NCI-H748 treated with DMSO at 0.1 percent for 48 hours (cell line): ENCODE measurements around the gene SMIM13.

Experiments
- DNase-seq: peaks from one replicate; lab custom pipeline; 2025; lab: John Stamatoyannopoulos, UW

SMIM13 gene

GRCh38 chr6:11121851-11122250 lies 28.2 kb downstream of the SMIM13 start:
- no peak for DNase-seq

- DNase-seq, result no peak
These were observed 28.7 kb downstream of the SMIM13 start for GRCh38 chr6:11122380-11122779.

- no peak for DNase-seq
These were observed 30.3 kb downstream of the SMIM13 start for GRCh38 chr6:11123978-11124377.

DNA sequence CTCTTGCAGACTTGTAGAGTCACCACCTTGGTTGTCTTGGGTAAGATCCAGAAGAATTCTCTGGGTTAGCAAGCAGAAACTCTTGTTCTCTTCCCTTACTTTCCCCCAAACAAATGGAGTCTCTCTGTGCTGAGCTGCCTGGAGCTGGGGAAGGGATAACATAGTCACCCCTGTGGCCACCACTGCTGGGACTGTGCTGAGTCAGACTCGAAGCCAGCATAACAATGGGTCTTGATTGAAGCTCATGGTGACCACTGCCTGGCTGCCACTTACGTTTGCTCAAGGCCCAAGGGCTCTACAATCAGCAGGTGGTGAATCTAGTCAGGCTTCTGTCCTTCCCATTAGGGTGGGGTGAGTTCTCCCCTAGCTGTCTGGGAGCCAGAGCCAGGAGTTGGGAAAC lies 33.2 kb downstream of the SMIM13 start:
- no peak for DNase-seq

DNA sequence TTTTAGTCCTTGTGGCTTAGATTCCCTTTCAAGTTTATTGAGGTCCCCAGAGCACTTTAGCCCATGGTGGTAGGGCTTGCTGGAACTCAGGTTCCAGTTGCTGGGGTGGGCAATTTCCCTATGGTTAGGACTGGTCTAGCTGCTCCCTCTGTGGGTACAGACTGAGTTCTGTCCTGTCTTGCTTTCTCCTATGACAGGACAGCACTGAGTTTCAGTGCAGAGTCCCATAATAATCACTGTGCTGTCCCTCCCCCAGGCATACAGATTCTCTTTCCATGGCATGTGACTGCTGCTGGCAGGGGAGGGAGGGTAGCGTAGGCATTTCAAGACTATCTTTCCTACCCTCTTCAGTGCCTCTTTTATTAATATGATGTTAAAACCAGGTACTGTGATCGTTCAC lies 35.0 kb downstream of the SMIM13 start:
- no peak for DNase-seq

- DNase-seq, result no peak
These were observed 36.4 kb downstream of the SMIM13 start for GRCh38 chr6:11129908-11130565.

DNA sequence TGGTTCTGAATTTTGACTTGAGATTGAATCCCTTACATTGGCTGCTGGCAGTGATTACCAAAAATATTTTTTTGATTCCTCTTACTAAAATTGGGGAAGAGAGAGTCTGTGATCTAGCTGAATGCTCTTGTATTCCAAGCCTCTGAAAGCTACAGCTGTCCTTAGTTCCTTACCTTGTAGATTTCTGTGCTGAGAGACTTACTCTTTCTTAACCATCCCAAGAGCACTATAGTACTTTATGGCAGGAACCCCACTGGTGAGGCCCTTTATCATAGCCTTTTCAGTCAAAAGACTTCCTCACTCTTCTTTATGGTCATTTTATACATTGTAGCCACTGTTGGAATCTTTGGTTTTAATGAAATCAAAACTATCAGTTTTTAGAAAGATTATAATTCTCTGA lies 37.0 kb downstream of the SMIM13 start:
- DNase-seq, result no peak

- DNase-seq, result no peak
These were observed 38.7 kb downstream of the SMIM13 start for GRCh38 chr6:11132194-11132888.

DNA sequence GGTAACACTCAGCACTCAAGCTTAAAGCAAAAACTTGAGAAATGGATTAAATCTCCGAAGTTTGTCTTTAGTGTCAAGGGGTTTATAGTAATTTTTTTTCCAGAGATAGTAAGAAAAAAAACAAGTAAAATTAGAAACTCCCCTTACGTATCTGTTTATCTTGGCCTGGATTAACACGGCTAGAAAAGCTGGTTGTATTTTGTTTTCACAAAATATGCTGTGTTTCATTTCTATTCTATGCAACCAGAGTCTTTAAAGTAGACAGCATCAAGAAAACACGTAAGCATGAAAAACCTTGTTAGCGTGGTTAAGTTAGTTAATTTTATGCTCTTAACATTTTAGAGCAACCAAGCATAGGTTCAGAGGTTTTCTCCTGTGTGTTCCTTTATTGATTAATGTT lies 39.6 kb downstream of the SMIM13 start:
- no peak for DNase-seq

GRCh38 chr6:11136809-11137208 lies 43.2 kb downstream of the SMIM13 start:
- DNase-seq, result no peak

- no peak for DNase-seq
These were observed 45.7 kb downstream of the SMIM13 start for GRCh38 chr6:11139051-11139960.

- no peak for DNase-seq
These were observed 46.4 kb downstream of the SMIM13 start for GRCh38 chr6:11140056-11140455.

DNA sequence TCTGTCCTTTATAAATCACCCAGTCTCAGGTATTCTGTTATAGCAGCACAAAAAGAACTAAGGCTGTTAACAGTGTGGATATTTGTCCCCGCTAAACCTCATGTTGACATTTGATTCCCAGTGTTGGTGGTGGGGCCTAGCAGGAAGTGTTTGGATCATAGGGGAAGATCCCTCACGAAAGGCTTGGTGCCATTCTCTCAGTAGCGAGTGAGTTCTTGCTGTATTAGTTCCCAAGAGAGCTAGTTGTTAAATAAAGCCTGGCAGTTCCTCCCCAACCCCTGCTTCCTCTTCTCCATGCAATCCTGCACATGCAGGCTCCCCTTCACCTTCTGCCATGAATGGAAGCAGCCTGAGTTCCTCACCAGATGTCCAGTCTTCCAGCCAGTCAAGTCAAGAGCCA lies 47.7 kb downstream of the SMIM13 start:
- DNase-seq, result no peak

DNA sequence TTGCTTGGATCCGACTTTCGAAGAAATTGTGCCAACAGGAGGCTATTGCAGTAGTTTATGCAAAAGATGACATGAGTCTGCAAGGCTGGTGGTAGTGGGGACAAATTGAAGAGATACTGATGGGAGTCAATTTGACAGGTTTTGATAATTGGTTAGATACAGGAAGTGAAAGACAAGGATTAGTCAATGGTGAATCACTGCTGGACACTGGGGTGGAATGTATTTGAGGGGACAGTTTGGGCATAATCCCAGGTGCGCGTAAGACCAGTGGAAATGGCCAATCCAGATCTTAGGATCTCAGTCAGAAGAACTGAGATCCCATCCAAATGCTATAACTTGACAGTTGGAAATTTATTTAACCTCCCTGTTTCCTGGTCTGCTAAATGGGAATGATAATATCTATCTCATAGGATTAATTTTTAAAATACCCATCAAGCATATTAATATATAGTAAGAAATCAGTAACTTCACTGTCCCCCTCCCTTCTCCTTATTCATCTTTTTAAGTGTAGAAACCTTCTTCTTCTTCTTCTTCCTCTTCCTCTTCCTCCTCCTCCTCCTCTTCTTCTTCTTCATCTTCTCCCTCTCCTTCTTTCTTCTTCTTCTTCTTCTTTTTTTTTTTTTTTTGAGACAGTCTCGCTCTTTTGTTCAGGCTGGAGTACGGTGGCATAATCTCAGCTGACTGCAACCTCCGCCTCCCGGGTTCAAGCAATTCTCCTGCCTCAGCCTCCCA lies 48.8 kb downstream of the SMIM13 start:
- DNase-seq, result no peak

GRCh38 chr6:11143394-11144371 lies 50.0 kb downstream of the SMIM13 start:
- DNase-seq, result no peak

DNA sequence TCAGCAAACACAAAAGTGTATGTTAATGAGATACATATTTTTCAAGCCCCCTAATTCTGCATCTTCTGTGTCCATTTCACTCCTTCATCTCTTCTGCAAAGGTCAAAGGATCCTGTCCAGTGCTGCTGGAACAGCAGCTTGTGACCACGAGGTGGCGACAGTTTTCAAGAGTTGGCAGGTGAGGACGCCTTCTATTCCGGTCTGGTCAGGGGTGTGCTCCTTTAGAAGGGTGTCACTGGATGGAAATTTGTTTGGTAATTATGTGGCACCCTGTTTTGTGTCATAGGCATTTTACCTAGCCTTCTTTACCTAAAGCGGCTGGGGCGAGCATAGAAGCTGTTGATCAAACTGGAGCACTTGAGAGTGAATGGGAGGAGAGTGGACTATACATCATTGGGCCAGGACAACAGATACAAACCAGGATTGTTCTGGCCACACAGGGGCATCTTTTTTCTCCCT lies 50.8 kb downstream of the SMIM13 start:
- DNase-seq, result peak; percentile 70

DNA sequence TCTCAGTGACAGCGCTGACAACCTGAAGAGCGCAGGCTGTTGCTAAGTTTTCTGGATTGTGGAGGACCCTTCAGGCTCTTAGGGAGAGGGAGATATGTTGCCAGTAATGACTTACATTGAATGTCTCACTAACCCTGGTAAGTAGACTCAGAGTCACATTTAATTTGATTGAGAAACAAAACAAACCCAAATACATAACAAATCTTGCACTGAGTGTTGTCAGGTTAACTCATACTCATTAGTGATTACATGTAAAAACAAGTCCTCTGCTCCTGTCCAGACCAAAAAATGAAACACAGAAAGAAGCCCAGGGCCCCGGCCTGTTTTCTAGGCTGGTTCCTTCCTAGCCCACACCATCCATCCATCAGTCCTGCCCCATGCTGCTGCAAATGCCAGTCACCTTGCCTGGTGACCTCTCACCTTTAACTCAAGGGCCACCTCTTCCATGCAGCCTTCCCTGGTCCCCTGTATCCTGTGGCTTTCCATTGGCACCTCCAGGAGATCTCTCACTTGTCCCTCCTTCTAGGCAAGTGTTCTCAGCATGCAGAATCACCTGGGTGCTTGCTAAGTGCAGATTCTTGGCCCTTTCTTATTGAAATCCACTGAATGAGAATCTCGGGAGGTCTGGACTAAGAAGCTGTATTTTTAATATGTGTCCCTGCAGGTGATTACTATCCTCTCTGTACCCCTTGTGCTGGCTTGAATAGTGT lies 52.6 kb downstream of the SMIM13 start:
- DNase-seq, result no peak

- no peak for DNase-seq
These were observed 55.9 kb downstream of the SMIM13 start for GRCh38 chr6:11149551-11149950.

GRCh38 chr6:11151488-11151887 lies 57.9 kb downstream of the SMIM13 start:
- no peak for DNase-seq

DNA sequence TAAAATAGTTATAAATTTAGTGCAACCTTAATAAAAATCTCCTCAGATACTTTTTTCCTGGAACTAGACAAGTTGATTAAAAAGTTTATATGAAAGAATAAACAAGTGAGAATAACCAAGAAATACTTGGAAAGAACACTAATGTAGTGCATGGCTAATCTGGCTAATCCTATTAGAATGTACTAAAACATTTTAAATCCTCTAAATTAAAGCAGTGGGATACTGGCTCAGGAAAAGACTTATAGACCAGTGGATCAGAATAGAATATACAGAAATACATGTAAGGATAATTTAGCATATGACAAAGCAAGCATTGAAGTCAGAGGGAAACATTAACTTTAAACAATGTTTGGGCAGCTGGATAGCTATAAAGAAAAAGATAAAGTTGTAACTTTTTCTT lies 58.9 kb downstream of the SMIM13 start:
- no peak for DNase-seq
